Muscle of arm (tissue), 12 donors: ENCODE results near the gene RUVBL1. TPM values are rescaled to one million over a fixed set of nuclear protein-coding genes. Genes with fewer than 3 reads are reported as not detected.

ENCODE experiments used
- DNase-seq: peaks from one replicate; pipeline ENCODE4 v3.0.0-alpha.2; 2013
- polyA plus RNA-seq, 12 donors: library from polyadenylated mRNA; unstranded; fragments of 120-200 nt; gene quantifications; one replicate each; pipeline ENCODE4 v1.2.1, GENCODE V29; 2013; ENCODE audit not compliant: insufficient read length in 12 of 12

The RUVBL1 gene
- polyA plus RNA-seq, 12 donors, result 22.7 to 46.6 (median 33.7) TPM; not detected in 1

DNA sequence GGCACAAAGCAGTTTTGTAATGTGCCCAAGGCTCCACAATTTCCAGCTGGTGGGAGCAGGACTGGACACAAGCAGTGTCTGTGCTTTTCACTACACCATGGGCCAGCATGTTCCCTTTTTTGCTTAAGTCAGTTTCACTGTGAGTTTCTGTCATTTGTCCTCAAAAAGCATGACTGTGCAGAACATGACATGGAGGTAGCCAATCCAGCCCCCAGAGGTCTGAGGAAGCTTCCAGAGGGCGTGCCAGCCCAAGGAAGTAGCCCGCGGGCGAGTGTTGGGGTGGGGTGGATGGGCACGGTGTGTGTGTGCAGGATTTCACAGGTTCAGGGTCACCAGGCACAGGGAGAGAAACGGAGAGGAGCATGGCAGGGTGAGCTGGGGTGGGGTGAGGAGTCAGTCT, 21.7 kb upstream of the RUVBL1 start:
- no peak for DNase-seq

DNA sequence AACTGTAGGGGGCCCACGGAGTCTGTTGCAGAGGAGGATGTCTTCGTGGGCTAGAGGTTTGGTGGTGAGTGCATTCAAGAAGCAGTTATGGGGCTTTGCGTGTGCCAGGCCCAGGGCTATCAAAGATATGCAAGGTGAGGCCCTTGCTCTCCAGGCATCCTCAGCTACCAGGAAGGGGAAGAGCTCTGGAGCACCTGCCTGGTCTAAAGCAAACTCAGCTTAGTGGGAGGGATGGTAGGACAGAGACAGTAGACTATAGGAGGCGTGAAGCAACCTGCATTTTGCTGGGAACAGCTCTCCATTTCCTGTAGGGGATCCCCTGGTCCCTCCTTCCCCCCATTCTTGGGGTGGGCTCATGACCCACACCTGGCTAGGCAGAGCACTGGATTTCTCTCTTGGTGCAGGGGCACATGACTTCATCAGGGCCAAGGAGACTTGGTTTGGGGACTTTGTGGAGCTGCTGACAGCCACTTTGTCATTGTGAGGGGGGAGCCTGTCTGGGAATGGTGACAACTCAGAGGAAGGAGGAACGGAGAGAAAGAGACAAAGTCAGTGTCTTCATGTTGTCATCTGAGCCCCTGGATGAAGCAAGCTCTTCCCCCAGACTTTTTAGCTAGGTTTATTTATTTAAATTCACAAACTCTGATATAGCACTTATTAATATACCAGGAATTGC, 21.0 kb upstream of the RUVBL1 start:
- DNase-seq, result no peak

DNA sequence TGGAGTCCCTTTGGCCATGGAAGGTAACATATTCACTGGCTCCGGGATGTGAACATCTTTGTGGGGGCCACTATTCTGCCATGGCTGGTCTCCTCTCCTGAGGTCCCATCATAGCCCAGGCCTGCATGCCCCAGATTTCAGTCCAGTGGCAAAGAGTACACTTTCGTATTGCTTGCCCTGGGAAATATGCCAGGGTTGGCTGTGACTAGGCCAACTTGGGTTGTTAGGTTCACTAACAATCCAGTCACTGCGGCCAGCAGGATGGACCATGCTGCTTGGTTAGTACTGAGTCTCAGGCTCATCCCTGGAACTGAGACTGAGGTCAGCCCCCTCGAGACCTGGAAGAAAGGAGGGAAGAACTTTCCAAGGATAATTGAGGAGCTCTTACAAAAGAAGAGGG, 19.9 kb upstream of the RUVBL1 start:
- DNase-seq, result no peak

DNA sequence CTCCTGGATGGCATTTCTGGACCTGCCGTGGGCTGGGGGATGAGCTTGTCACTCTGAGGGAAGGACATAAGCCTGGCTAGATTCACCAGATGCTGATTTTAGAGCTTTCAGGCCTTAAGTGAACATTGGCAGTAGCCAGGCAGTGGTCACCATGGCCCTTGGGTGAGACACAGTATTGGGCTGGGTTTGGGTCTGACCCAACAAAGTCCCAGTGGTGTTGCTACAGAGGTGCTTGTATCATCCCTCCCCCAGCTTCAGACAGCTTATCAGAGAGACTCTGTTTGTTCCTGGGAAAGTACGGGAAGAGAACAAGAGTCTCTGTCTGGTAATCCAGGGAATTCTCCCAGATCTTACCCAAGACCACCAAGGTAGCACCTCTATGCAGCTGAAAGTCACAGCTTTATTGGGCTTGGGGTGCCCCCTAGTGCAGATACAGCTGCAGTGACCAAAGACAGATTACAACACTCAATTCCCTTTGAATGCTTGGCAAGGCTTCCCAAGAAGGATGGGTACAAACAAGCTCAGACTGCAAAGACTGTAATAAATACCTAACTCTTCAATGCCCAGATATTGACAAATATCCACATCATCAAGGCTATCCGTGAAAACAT, 9.8 kb upstream of the RUVBL1 start:
- no peak for DNase-seq

- no peak for DNase-seq
Measured at GRCh38 chr3:128131897-128132646, 8.5 kb upstream of the RUVBL1 start.

DNA sequence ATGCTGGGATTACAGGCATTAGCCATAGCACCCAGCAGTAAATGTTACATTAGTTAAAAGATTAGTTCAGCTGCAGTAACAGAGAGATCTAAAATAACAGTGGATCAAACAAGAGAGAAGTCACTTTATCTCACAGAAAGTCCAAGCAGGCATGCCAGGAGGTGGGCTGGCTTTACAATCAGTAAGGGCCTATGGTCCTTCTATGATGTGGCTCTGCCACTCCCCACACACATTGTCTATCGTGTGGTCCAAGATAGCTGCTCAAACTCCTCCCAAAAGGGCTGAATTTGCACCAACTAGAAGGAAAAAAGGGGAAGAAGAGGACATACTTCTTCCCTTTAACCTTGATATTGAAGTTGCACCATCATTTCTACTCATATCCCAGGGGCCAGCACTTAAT, 4.6 kb upstream of the RUVBL1 start:
- no peak for DNase-seq

- no peak for DNase-seq
Measured at GRCh38 chr3:128127236-128127635, 3.6 kb upstream of the RUVBL1 start.

- DNase-seq, result peak; percentile 3
Measured at GRCh38 chr3:128123156-128123537, 465 bp downstream of the RUVBL1 start.

- DNase-seq, result no peak
Measured at GRCh38 chr3:128122013-128122412, 1.6 kb downstream of the RUVBL1 start.

- no peak for DNase-seq
Measured at GRCh38 chr3:128113817-128114794, 9.5 kb downstream of the RUVBL1 start.

- DNase-seq, result no peak
Measured at GRCh38 chr3:128112357-128112968, 11.1 kb downstream of the RUVBL1 start.

- no peak for DNase-seq
Measured at GRCh38 chr3:128111147-128111546, 12.5 kb downstream of the RUVBL1 start.

- DNase-seq, result no peak
Measured at GRCh38 chr3:128107834-128108233, 15.8 kb downstream of the RUVBL1 start.

DNA sequence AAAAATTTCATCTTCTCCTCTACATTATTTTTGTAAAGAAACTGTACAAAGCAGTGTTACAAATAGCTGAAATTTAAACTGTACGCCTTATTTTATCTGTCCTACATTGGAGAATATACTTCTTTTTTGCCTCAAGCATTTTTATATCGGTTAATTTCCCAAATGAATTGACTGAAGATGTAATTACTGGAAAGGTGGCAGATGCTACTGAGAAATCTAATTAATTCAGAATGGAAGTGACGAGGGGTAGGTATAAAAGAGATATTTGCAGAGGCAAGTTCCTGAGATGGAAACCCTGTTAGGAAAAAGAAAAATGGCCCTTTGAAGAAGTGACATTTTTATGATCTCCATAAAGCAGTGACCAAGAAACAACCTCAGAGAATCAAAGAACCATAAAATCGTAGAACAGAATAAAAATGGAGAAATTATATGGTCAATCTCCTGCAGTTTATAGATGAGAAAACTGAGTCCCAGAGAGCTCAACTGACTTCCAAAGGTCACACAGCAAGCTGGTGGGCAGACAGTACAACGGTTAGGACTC, 20.4 kb downstream of the RUVBL1 start:
- DNase-seq, result no peak

DNA sequence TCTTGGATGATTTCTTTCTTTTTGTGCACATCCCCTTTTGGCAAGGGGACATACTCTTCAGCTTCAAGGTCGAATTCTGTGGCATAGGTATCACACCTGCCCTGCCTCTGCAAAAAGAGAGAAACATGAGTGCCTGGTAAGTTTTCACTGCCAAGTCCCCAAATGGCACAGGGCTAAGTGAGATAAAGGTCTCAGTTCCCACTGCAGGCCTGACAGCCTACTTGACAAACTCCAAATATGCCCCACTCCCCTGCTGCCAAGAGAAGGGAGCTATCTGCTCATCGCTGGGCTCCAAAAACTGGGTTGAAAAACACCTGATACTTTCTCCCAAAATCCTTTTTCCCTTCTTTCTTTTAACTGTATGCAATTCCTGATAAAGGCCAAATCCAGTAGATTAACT, 23.0 kb downstream of the RUVBL1 start:
- DNase-seq, result no peak

DNA sequence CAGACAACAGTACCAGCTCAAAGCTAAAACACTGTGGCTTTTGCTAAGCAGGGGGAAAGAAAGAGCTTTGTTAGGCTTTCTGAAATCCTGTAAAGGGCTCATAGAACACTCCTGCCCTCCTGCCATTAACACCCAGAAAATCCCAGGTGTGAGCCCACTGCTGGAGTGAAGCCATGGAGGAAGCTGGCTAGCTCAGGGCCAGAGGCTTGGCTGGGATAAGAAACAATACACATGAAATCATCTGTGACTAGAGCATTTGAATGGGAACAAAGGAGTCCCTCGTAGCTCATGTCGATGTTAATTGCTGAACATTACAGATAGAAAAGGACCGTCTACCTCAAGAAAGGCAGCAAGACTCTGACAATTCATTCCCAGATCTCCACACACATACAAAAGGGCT, 23.5 kb downstream of the RUVBL1 start:
- no peak for DNase-seq

DNA sequence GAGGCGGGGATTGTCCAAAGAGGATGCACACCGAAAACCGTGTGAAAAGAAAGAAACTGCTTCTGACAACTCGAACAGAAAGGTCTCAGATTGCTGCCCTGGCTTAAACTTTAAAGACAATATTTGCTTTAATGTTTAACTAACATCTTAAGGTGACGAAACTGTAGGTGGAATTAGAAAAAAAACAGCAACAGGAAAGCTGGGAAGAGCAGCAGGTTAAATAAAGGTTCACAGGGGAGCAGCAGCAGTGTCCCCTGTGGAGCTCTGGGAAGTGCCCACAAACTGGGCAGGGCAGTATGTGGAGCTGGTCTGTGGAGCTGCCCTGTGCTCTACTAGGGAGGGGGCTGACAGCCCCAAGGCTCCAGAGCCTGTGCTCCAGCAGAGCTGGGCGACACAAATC, 25.4 kb downstream of the RUVBL1 start:
- DNase-seq, result no peak

GRCh38 chr3:128095222-128095703, 28.3 kb downstream of the RUVBL1 start:
- DNase-seq, result peak; percentile 62

DNA sequence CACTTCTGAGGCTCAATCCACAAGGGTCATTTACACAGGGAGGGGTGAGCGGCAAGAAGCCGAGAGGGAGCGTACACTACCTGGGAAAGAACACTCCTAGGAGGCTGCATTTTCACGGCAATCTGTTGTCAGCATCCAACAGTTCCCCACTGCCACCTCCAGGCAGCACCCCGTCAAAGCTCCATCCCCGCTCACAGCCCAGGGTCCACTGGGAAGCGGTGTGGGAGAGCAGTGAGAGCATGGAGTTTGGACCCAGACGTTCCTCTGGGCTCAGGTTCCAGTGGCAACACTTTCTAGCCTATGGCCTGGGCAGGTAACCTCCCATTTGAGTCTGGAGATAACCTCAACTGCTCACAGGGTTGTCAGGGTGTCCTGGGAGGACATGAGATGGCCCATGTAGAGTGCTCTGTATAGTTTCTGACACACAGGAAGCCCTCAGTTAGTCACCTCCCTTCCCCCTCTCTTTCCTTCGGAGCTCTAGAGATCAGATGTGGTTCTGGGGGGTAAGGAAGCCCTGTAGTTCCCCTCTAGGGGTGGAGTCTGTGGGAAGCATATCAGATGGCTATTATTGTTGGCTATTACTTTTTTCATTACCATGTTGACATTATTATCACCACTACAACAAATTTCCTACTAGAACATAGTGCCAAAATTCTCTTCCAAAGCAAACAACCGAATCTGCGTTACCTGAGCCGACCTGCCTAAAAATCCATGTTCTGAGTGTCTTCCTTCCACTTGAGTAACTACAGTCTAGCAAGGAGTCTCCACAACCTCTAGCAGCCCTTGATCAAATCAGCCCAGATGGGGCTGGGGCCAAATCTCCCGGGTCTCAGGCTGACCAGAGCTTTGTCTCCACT, 29.1 kb downstream of the RUVBL1 start:
- no peak for DNase-seq

DNA sequence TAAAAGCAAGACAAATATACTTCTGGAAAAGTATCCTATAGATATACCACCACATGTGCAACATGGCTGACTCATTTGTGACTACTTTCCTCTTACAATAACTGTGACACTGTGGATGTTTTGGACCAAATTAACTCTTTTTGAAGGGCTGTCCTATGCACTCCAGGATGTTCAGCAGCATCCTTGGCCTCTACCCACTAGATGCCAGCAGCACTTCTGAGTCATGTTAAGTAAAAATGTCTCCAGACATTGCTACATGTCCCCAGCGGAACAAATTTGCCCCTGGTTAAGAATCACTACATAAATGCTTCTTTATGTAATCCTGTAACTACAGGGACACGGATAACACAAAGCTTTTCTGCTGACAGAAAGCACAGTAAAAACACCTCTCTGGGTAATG, 32.0 kb downstream of the RUVBL1 start:
- no peak for DNase-seq
